H54 (cell line): Measurements from ENCODE around the gene EP400.

Source experiments
- DNase-seq: peaks from one replicate; pipeline ENCODE4 v3.0.0; 2011; ENCODE audit warnings: low spot score, mixed read lengths; ENCODE audit not compliant: insufficient read length
- FAIRE-seq: peaks from 3 replicates; lab custom pipeline; 2011; peaks lifted over from hg19 to GRCh38; lab: Jason Lieb, UNC
- POLR2A ChIP-seq: IDR thresholded peaks from 2 replicates; pipeline ENCODE4 v1.6.1; 2011; ENCODE audit warnings: low read depth, mild to moderate bottlenecking, low read length

Gene EP400

GRCh38 chr12:131908092-131909080 is 41.4 kb upstream of the EP400 start:
- FAIRE-seq (no peak), DNase-seq (no peak)
- TF ChIP-seq POLR2A, result no peak

- TF ChIP-seq POLR2A, result no peak
- DNase-seq (no peak), FAIRE-seq (no peak)
These were observed 40.5 kb upstream of the EP400 start for GRCh38 chr12:131909081-131909751.

GRCh38 chr12:131909752-131910219 is 40.0 kb upstream of the EP400 start:
- no peak for TF ChIP-seq POLR2A
- no peak for DNase-seq
- no peak for FAIRE-seq

- no peak for FAIRE-seq
These were observed 39.3 kb upstream of the EP400 start for GRCh38 chr12:131910302-131911027.

GRCh38 chr12:131911028-131911650 is 38.6 kb upstream of the EP400 start:
- no peak for FAIRE-seq
- no peak for TF ChIP-seq POLR2A
- DNase-seq, result no peak

More at GRCh38 chr12:131910302-131911027, 39.3 kb upstream of the EP400 start:
- DNase-seq, result no peak
- TF ChIP-seq POLR2A, result no peak

- FAIRE-seq (no peak), DNase-seq (no peak)
- no peak for TF ChIP-seq POLR2A
These were observed 37.8 kb upstream of the EP400 start for GRCh38 chr12:131911851-131912477.

GRCh38 chr12:131912518-131913274 is 37.0 kb upstream of the EP400 start:
- DNase-seq (peak; percentile 99), FAIRE-seq (peak; percentile 64)
- TF ChIP-seq POLR2A, result no peak

- no peak for TF ChIP-seq POLR2A
- FAIRE-seq, result no peak
These were observed 36.1 kb upstream of the EP400 start for GRCh38 chr12:131913666-131914065.

GRCh38 chr12:131914179-131914702 is 35.5 kb upstream of the EP400 start:
- DNase-seq (no peak), FAIRE-seq (no peak)
- TF ChIP-seq POLR2A, result no peak

More at GRCh38 chr12:131913666-131914065, 36.1 kb upstream of the EP400 start:
- no peak for DNase-seq

GRCh38 chr12:131915000-131915689 is 34.6 kb upstream of the EP400 start:
- FAIRE-seq (no peak), DNase-seq (no peak)
- no peak for TF ChIP-seq POLR2A

GRCh38 chr12:131915823-131916222 is 33.9 kb upstream of the EP400 start:
- no peak for DNase-seq
- no peak for TF ChIP-seq POLR2A
- no peak for FAIRE-seq
